Activated naive CD8-positive, alpha-beta T cell (primary cell): ENCODE results near the gene MAD1L1.

Experiments
- H3K27ac Mint-ChIP-seq: one replicate; pipeline ENCODE4 v1.8.0; 2021; ENCODE audit warnings: mixed read lengths
- H3K27me3 Mint-ChIP-seq: one replicate; pipeline ENCODE4 v1.8.0; 2021; ENCODE audit warnings: mixed read lengths
- H3K36me3 Mint-ChIP-seq: one replicate; pipeline ENCODE4 v1.8.0; 2021; ENCODE audit warnings: mixed read lengths
- H3K4me1 Mint-ChIP-seq: one replicate; pipeline ENCODE4 v1.8.0; 2021; ENCODE audit warnings: low read depth, mixed read lengths
- H3K4me3 Mint-ChIP-seq: one replicate; pipeline ENCODE4 v1.8.0; 2021; ENCODE audit warnings: mild to moderate bottlenecking, mixed read lengths
- H3K9me3 Mint-ChIP-seq: one replicate; pipeline ENCODE4 v1.8.0; 2021; ENCODE audit warnings: low read depth, mixed read lengths

Gene MAD1L1

GRCh38 chr7:2012044-2012900 is 220.5 kb downstream of the MAD1L1 start:
- H3K9me3 Mint-ChIP-seq = no peaks in the 10 kb centered on the region
- no peak overlapping the region for H3K27ac Mint-ChIP-seq
- H3K4me1 Mint-ChIP-seq = peaks cover 2% of the 10 kb centered on the region
- H3K4me3 Mint-ChIP-seq = no peak overlapping the region
- no peaks in the 10 kb centered on the region for H3K27me3 Mint-ChIP-seq
- H3K36me3 Mint-ChIP-seq = peaks cover 4% of the 10 kb centered on the region

GRCh38 chr7:2011266-2012043 is 221.3 kb downstream of the MAD1L1 start:
- no peak overlapping the region for H3K27ac Mint-ChIP-seq
- peaks cover 2% of the 10 kb centered on the region for H3K4me1 Mint-ChIP-seq
- H3K4me3 Mint-ChIP-seq = no peak overlapping the region
- peaks cover 4% of the 10 kb centered on the region for H3K36me3 Mint-ChIP-seq
- H3K27me3 Mint-ChIP-seq = no peaks in the 10 kb centered on the region
- H3K9me3 Mint-ChIP-seq = no peaks in the 10 kb centered on the region

GRCh38 chr7:2010551-2011265 is 222.0 kb downstream of the MAD1L1 start:
- Mint-ChIP-seq H3K4me3 (no peak overlapping the region), H3K36me3 (peaks cover 4% of the 10 kb centered on the region), H3K4me1 (peaks cover 4% of the 10 kb centered on the region), H3K27me3 (no peaks in the 10 kb centered on the region), H3K9me3 (no peaks in the 10 kb centered on the region), H3K27ac (no peak overlapping the region)

- H3K36me3 Mint-ChIP-seq = peaks cover 4% of the 10 kb centered on the region
- H3K27ac Mint-ChIP-seq = no peak overlapping the region
These were observed 222.6 kb downstream of the MAD1L1 start for GRCh38 chr7:2010101-2010500.

GRCh38 chr7:2009541-2010001 is 223.2 kb downstream of the MAD1L1 start:
- Mint-ChIP-seq H3K4me3 (no peak overlapping the region), H3K27ac (no peak overlapping the region), H3K4me1 (peaks cover 4% of the 10 kb centered on the region), H3K9me3 (no peaks in the 10 kb centered on the region), H3K27me3 (no peaks in the 10 kb centered on the region), H3K36me3 (peaks cover 4% of the 10 kb centered on the region)

More at GRCh38 chr7:2010101-2010500, 222.6 kb downstream of the MAD1L1 start:
- Mint-ChIP-seq H3K27me3 (no peaks in the 10 kb centered on the region), H3K4me1 (peaks cover 4% of the 10 kb centered on the region), H3K4me3 (no peak overlapping the region), H3K9me3 (no peaks in the 10 kb centered on the region)

- Mint-ChIP-seq H3K27me3 (no peaks in the 10 kb centered on the region), H3K4me1 (peaks cover 4% of the 10 kb centered on the region), H3K36me3 (peaks cover 4% of the 10 kb centered on the region), H3K9me3 (no peaks in the 10 kb centered on the region), H3K27ac (no peak overlapping the region), H3K4me3 (no peak overlapping the region)
These were observed 223.7 kb downstream of the MAD1L1 start for GRCh38 chr7:2008936-2009540.

- Mint-ChIP-seq H3K9me3 (no peaks in the 10 kb centered on the region), H3K36me3 (peaks cover 4% of the 10 kb centered on the region), H3K27ac (no peak overlapping the region), H3K4me3 (no peak overlapping the region), H3K4me1 (peaks cover 4% of the 10 kb centered on the region), H3K27me3 (no peaks in the 10 kb centered on the region)
These were observed 224.4 kb downstream of the MAD1L1 start for GRCh38 chr7:2008101-2008935.

GRCh38 chr7:2007551-2007950 is 225.2 kb downstream of the MAD1L1 start:
- Mint-ChIP-seq H3K4me3 (no peak overlapping the region), H3K36me3 (no peaks in the 10 kb centered on the region), H3K9me3 (no peaks in the 10 kb centered on the region), H3K27me3 (no peaks in the 10 kb centered on the region), H3K4me1 (peaks cover 2% of the 10 kb centered on the region), H3K27ac (no peak overlapping the region)

GRCh38 chr7:2006921-2007381 is 225.8 kb downstream of the MAD1L1 start:
- Mint-ChIP-seq H3K27ac (no peak overlapping the region), H3K4me1 (peaks cover 2% of the 10 kb centered on the region), H3K36me3 (no peaks in the 10 kb centered on the region), H3K27me3 (no peaks in the 10 kb centered on the region), H3K4me3 (no peak overlapping the region), H3K9me3 (no peaks in the 10 kb centered on the region)

GRCh38 chr7:2006231-2006771 is 226.4 kb downstream of the MAD1L1 start:
- no peaks in the 10 kb centered on the region for H3K27me3 Mint-ChIP-seq
- no peaks in the 10 kb centered on the region for H3K36me3 Mint-ChIP-seq
- H3K4me1 Mint-ChIP-seq = peaks cover 2% of the 10 kb centered on the region
- no peaks in the 10 kb centered on the region for H3K9me3 Mint-ChIP-seq
- H3K4me3 Mint-ChIP-seq = no peak overlapping the region
- no peak overlapping the region for H3K27ac Mint-ChIP-seq

GRCh38 chr7:2005786-2006185 is 227.0 kb downstream of the MAD1L1 start:
- Mint-ChIP-seq H3K36me3 (no peaks in the 10 kb centered on the region), H3K27ac (no peak overlapping the region), H3K9me3 (no peaks in the 10 kb centered on the region), H3K27me3 (no peaks in the 10 kb centered on the region), H3K4me1 (peaks cover 2% of the 10 kb centered on the region), H3K4me3 (no peak overlapping the region)

GRCh38 chr7:2004841-2005725 is 227.7 kb downstream of the MAD1L1 start:
- Mint-ChIP-seq H3K27me3 (no peaks in the 10 kb centered on the region), H3K4me3 (no peak overlapping the region), H3K27ac (no peak overlapping the region), H3K9me3 (no peaks in the 10 kb centered on the region), H3K4me1 (peaks cover 2% of the 10 kb centered on the region), H3K36me3 (no peaks in the 10 kb centered on the region)
